ENCODE data around the gene NABP2.
A peak's percentile ranks its signal among the peaks of the same experiment; 100 is the strongest.

Gene NABP2

DNA sequence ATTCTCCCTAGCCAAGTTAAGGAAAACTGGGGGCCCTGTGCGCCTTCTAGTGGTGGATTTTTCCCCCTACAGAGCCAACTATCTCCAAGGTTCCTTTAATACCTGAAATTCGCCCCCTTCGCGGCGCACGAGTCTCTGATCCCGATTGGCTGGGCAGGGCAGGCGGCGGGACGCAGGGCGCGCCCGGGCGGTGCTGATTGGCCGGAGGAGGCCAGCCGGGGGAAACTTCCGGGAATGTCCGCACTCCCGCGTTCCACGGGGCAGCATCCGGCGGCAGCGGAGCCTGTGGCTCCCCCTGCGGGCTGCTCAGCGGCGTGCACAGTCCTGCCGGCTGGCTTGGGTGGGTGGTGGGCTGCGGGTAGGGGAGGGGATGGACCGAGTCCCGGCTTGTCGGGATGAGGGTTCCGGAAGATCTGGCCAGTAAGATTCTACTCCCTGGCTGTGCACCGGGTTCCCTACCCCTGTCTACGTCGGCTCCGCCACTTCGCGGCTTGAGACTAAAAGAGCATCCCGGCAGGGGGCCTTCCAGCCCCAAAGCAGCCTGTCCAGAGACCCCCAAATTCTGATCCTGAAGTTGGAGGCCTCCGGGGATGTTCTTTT is at the start of gene NABP2:
NABP2 (plus strand) TSS at position 241 of the 600 bp plus-strand sequence. CDS start 515 bp downstream, outside the sequence.
- DNase-seq (ENCODE audit: low read depth) = peak; percentile 88
- H3K4me3 ChIP-seq (ENCODE audit: low read depth, low read length) = peak within 1 kb of the TSS; percentile 60
- TF ChIP-seq, protein P1, sequence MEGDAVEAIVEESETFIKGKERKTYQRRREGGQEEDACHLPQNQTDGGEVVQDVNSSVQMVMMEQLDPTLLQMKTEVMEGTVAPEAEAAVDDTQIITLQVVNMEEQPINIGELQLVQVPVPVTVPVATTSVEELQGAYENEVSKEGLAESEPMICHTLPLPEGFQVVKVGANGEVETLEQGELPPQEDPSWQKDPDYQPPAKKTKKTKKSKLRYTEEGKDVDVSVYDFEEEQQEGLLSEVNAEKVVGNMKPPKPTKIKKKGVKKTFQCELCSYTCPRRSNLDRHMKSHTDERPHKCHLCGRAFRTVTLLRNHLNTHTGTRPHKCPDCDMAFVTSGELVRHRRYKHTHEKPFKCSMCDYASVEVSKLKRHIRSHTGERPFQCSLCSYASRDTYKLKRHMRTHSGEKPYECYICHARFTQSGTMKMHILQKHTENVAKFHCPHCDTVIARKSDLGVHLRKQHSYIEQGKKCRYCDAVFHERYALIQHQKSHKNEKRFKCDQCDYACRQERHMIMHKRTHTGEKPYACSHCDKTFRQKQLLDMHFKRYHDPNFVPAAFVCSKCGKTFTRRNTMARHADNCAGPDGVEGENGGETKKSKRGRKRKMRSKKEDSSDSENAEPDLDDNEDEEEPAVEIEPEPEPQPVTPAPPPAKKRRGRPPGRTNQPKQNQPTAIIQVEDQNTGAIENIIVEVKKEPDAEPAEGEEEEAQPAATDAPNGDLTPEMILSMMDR (IDR thresholded peaks at IDR 0.05; ENCODE audit: low read depth, low read length, missing control alignments) = peak; percentile 66

DNA sequence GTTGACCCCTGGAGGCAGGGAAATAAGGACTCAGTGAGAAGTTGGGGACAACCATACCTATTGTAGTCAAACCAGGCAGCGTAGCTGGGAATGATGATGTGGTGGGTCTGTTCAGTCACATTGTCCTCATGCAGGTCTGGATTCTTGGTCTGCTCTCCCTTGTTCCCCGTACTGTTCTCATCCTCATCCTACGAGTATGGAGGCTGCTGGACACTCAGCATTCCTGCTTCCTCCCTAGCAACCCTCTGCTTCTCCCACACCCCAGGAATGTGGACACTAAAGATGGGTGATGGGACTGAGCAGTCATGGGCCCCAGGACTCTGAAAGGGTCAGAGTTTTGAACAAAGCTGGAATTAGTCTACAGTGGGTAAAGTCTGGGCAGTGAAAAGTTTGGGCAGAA is 45.8 kb upstream of the NABP2 start:
- TF ChIP-seq, protein P1 (IDR thresholded peaks at IDR 0.05; ENCODE audit: low read depth, low read length, missing control alignments) = no peak

DNA sequence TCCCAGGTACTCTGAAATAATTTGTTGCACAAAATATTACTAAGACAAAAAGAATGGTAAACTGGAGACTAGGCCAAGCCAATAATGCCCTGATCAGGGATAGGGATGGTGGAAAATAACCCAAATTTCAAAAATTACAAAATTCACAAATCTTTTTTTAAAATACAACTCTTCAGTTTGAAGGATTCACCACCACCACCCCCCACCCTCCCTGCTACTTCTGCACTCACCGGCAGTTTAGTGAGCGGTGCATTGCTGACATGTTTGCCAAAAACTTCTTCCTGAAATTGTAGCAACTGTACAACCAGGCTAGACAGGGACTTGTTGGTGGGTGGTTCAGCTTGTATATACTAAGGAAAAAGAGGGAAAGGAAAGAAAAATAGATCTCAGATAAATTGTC is 37.2 kb upstream of the NABP2 start:
- no peak overlapping the region for H3K4me3 ChIP-seq (ENCODE audit: low read depth, low read length)
- no peak for DNase-seq (ENCODE audit: low read depth)
- TF ChIP-seq, protein P1 (IDR thresholded peaks at IDR 0.05; ENCODE audit: low read depth, low read length, missing control alignments) = no peak

More for the DNA sequence above, 45.8 kb upstream of the NABP2 start:
- DNase-seq (ENCODE audit: low read depth) = no peak
- no peak overlapping the region for H3K4me3 ChIP-seq (ENCODE audit: low read depth, low read length)

DNA sequence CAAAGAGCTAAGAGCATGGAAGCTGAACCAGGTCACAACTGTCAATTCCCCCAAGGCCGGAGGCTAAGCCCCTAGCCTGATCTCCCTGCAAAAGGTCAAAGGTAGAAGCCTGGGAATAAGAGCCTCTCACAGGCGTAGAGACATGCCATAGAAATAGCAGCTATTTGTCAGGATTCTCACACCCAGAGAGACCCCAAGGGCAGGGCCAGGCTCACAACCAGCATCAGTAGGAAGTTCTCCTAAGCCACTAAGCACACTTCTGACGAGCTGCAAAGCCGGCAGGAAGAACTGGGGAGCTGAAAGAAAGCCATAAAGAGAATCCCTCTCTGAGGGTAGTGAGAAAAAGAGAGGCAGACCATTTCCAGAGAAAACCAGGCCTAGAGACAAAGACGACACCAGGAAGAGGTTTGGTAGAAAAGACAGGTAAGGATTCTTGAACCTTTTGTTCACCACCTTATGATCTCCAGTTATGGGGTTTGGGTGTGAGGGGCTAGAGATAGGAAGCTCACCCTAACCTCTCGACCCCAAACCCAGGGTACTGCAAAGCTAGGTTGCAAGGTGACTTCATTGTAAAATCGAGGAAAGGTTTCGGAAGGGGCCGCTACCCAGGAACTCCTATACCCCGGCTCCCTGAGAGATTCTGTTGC is 35.9 kb upstream of the NABP2 start:
- H3K4me3 ChIP-seq (ENCODE audit: low read depth, low read length) = peak overlapping the region; percentile 96
- TF ChIP-seq, protein P1 (IDR thresholded peaks at IDR 0.05; ENCODE audit: low read depth, low read length, missing control alignments) = no peak
- no peak for DNase-seq (ENCODE audit: low read depth)

DNA sequence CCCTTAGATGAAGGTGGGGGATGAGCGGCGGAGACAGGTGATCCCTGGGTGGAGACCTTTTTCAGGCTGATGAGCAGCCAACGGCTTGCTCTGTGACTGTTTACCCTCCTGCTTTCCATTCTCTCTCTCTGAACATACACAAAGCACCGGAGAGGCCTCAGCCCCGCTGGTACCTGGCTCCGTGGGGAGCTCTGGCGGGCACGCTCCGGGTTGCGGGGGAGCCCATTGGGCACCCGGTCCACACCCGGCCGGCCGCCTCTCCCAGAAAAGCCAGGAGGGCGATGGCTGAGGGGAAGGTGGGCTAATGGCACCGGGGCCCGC is 35.4 kb upstream of the NABP2 start:
- TF ChIP-seq, protein P1 (IDR thresholded peaks at IDR 0.05; ENCODE audit: low read depth, low read length, missing control alignments) = no peak
- H3K4me3 ChIP-seq (ENCODE audit: low read depth, low read length) = peak overlapping the region; percentile 96
- DNase-seq (ENCODE audit: low read depth) = no peak

DNA sequence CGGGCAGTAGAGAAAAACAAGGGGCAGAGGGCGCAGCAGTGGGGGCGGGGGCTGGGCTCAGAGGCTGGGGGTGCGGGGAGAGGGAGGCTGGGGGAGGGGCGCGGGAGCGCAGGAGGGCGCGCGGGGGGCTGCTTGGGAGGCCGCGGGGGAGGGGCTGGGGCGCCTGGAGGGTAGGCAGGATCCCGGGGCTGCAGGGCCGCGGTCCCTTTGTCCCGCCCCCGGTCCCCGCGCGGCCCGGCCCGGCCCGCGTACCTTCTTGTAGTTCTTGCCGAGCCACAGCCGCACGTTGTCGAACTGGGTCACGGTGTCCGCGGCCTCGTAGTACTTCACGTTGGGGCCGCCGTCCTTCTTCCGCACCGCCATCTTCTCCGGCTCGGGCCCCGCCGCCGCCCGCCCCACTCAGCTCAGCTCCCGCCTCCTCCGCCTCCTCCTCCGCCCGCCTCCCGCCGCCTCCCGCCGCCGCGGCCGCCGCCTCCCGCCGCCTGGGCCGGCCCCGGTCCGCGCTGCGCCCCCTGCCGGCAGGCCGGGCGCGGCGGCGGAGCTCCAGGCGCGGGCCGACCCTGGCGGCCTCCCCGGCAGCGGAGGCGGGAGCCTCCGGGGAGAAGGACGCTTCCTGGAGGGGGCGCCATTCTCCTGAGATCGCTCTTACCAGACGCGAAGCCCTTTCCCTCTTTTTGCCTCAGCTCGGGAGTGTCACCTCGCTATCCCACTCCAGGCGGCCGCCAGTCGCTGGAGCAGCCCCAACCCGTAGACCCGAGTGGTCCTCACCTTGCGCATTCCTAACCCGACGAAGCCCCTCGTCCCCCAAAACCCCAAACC is 34.8 kb upstream of the NABP2 start, which contains the start of gene SMARCC2:
SMARCC2 (minus strand) TSS at position 385 of the 819 bp plus-strand sequence; CDS start at position 363, 22 bp downstream.
- peak within 1 kb of the TSS; percentile 96 for H3K4me3 ChIP-seq (ENCODE audit: low read depth, low read length)
- DNase-seq (ENCODE audit: low read depth) = peak; percentile 38
- TF ChIP-seq, protein P1 (IDR thresholded peaks at IDR 0.05; ENCODE audit: low read depth, low read length, missing control alignments) = peak; percentile 79
